Measurements from ENCODE around the gene RIPK3.
A peak's percentile ranks its signal among the peaks of the same experiment; 100 is the strongest.
"Not testable (repeated sequence)": the region's sequence is repeated elsewhere in the genome, so short reads cannot be mapped to it uniquely, and the experiment has no call there.

The RIPK3 gene

DNA sequence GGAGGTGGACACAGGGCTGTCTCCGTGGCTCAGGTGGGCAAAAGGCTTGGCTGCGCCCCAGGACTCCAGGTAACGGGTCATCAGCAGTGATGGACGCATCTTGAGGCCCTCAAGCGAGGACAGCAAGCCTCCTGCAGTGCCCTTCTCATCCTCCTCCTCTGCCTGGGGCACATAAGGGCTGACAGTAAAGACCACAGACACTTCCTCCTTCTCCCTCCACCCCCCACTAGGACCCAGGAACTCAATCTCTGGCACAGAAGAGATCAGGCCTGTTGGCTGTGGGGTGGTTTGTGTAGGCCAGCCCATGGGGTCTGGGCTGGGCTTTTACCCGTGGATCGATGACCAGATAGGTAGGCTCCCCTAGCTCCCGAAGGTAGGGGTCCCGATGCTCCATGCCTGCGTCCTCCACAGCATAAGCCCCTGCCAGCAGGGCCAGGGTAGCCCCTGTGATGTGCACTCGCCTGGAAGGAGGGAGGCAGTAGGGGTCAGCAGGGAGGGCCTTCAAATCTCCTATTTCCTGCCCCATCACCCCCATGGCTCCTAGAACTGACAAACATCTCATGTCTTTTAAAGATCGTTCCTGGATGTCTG lies 10.6 kb downstream of the RIPK3 start:
- POLR2A ChIA-PET, result no interaction called here
- CTCF ChIA-PET, result interaction anchor here (0.9 to 21.9 kb wide), 11 partner anchors 11 to 113 kb away, joined by 3 to 629 read pairs (median 3); partner anchors contain the start of genes CBLN3, CIDEB, DHRS1 and KHNYN
- TF ChIP-seq, protein P1, sequence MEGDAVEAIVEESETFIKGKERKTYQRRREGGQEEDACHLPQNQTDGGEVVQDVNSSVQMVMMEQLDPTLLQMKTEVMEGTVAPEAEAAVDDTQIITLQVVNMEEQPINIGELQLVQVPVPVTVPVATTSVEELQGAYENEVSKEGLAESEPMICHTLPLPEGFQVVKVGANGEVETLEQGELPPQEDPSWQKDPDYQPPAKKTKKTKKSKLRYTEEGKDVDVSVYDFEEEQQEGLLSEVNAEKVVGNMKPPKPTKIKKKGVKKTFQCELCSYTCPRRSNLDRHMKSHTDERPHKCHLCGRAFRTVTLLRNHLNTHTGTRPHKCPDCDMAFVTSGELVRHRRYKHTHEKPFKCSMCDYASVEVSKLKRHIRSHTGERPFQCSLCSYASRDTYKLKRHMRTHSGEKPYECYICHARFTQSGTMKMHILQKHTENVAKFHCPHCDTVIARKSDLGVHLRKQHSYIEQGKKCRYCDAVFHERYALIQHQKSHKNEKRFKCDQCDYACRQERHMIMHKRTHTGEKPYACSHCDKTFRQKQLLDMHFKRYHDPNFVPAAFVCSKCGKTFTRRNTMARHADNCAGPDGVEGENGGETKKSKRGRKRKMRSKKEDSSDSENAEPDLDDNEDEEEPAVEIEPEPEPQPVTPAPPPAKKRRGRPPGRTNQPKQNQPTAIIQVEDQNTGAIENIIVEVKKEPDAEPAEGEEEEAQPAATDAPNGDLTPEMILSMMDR (IDR thresholded peaks at IDR 0.05; ENCODE audit: control extremely low read depth, extremely low read depth, low read depth, missing control alignments), result no peak
- DNase-seq (ENCODE audit: extremely low spot score), result no peak

DNA sequence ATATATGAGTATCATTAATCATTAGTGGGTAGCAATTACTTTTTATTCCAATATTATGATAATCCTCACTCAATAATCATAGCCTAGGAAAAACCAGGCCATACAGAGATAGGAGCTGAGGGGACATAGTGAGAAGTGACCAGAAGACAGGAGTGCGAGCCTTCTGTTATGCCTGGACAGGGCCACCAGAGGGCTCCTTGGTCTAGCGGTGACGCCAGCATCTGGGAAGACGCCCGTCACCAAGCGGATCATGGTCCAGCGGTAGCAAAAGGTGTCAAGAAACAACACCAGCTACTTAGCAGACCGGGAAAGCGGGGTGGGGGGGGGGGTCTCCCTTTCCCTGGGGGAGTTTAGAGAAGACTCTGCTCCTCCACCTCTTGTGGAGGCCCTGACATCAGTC lies 11.9 kb downstream of the RIPK3 start:
- CTCF ChIA-PET, result interaction anchor here (1.0 to 21.9 kb wide), 11 partner anchors 8 to 186 kb away, joined by 3 to 629 read pairs (median 4); partner anchors contain the start of genes CBLN3, CIDEB, DHRS1 and EMC9
- DNase-seq (ENCODE audit: extremely low spot score); POLR2A ChIA-PET: not testable (repeated sequence)
- TF ChIP-seq, protein P1 (IDR thresholded peaks at IDR 0.05; ENCODE audit: control extremely low read depth, extremely low read depth, low read depth, missing control alignments), result peak; percentile 49

DNA sequence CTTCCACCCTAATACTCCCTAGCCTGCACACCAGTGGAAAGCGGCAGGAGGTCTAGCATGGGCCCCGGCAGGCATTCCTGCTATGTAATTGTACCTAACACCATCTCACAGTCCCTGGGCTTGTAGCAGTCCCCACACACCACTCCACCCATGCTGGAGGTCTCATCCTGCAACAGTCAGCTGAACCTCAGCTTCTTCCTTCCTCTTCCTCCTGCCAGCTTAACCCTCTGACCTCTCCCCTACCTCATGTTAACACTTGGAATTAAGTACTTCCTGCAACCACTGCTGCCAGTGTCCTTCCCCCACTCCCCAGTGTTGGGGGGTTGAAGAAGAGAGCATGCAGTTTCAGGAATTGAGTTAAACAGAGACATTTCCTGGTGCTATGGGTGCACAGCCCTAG lies 12.5 kb downstream of the RIPK3 start:
- CTCF ChIA-PET, result interaction anchor here (0.8 to 21.9 kb wide), 11 partner anchors 9 to 186 kb away, joined by 3 to 629 read pairs (median 4); partner anchors contain the start of genes CBLN3, CIDEB, EMC9 and KHNYN
- DNase-seq (ENCODE audit: extremely low spot score), result no peak
- TF ChIP-seq, protein P1 (IDR thresholded peaks at IDR 0.05; ENCODE audit: control extremely low read depth, extremely low read depth, low read depth, missing control alignments), result no peak
- POLR2A ChIA-PET, result no interaction called here

DNA sequence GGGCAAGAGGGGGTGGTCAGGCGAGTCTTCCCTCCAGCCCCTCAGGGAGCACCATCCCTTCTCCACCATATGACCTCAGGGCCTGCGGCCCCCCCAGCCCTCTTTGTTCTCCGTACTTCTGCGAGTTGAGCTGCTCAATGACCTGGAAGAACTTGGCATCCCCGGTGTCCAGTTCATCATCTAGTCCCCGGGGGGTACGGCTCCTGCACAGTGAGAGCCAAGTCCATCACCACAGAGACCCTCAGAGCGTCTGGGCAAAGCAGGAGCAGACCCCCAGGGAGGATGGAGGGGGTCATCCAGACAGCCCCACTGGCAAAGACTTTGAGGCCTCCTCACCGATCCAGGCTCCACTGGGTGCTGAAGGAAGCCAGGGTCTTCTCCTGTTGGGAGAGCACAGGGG lies 13.8 kb downstream of the RIPK3 start:
- CTCF ChIA-PET, result interaction anchor here (1.0 to 21.9 kb wide), 7 partner anchors 7 to 108 kb away, joined by 4 to 629 read pairs (median 7); partner anchors contain the start of genes ADCY4, CBLN3, CIDEB and KHNYN
- DNase-seq (ENCODE audit: extremely low spot score), result no peak
- TF ChIP-seq, protein P1 (IDR thresholded peaks at IDR 0.05; ENCODE audit: control extremely low read depth, extremely low read depth, low read depth, missing control alignments), result no peak
- POLR2A ChIA-PET, result no interaction called here

DNA sequence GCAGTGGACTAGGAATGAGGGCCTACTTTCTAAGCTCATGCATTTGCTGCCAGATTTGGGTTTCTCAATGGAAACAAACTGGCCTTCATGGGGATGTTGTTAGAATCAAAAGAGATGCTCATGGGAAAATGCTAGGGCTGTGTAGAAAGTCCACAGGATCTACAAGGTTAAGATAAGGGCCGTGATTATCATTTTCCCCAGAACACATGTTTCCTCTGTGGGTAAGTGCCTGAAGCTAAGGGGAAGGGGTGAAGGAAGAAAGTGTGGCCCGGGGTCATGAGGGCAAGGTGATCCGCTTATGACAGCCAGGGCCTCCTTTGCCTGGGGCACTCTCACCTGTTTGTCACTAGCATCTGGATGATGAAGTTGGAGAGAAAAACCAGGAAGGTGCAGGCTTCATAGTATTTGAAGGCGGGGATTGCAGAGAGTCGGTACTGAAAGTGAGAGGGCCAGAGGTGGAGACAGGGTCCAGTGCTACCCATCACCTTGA lies 14.7 kb downstream of the RIPK3 start:
- ChIA-PET CTCF (interaction anchor here (0.8 to 21.9 kb wide), 9 partner anchors 8 to 109 kb away, joined by 3 to 629 read pairs (median 4); partner anchors contain the start of genes ADCY4, CBLN3, CIDEB and KHNYN), POLR2A (interaction anchor here (0.7 kb wide), 1 partner anchor 112 kb away, joined by 3 read pairs; no protein-coding TSS in a partner anchor)
- DNase-seq (ENCODE audit: extremely low spot score), result no peak
- TF ChIP-seq, protein P1 (IDR thresholded peaks at IDR 0.05; ENCODE audit: control extremely low read depth, extremely low read depth, low read depth, missing control alignments), result no peak

DNA sequence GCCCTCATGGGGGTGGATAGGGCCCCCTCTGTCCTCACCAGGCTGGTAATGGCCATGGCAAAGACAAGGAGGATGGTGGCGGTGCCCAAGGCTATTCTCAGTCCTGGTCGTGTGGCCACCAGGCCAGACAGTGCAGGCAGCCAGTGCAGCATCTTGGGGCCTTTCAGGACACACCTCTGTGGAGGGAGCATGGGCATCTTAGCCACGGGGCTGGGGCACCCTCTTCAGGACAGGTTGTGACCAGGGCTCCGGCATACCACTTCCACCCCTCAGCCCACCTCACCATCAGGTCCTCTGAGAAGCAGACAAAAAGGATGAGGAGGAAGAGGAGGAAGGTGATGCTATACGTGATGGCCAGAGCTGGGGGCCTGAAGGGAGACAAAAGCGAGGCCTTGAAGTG lies 15.8 kb downstream of the RIPK3 start:
- CTCF ChIA-PET, result interaction anchor here (0.8 to 21.9 kb wide), 5 partner anchors 9 to 110 kb away, joined by 3 to 629 read pairs (median 11); partner anchors contain the start of genes ADCY4, CBLN3, CIDEB and KHNYN
- POLR2A ChIA-PET, result interaction anchor here (0.5 kb wide), 1 partner anchor 16 kb away, joined by 3 read pairs; the partner anchor contains the start of gene CIDEB
- DNase-seq (ENCODE audit: extremely low spot score), result no peak
- TF ChIP-seq, protein P1 (IDR thresholded peaks at IDR 0.05; ENCODE audit: control extremely low read depth, extremely low read depth, low read depth, missing control alignments), result no peak

Data from GM10248 (cell line).